Stimulated activated CD4-positive, alpha-beta T cell treated with anti-CD3 and anti-CD28 coated beads, Interleukin-4, amount 100 ng/mL, for 24 hours (primary cell): ENCODE data around the gene NINJ2.
A peak's percentile ranks its signal among the peaks of the same experiment; 100 is the strongest.
"Not testable (repeated sequence)": the region's sequence is repeated elsewhere in the genome, so short reads cannot be mapped to it uniquely, and the experiment has no call there.

ENCODE experiments used
- DNase-seq: peaks from one replicate; pipeline ENCODE4 v3.0.0-alpha.2; 2020

Gene NINJ2

GRCh38 chr12:663293-663871 lies at the start of gene NINJ2:
Gene NINJ2 (minus strand): TSS chr12:663445. CDS start chr12:663360, 85 bp downstream.
- no peak for DNase-seq

GRCh38 chr12:712172-712863 lies 49.1 kb upstream of the NINJ2 start:
- no peak for DNase-seq

GRCh38 chr12:709455-710020 lies 46.3 kb upstream of the NINJ2 start:
- no peak for DNase-seq

- DNase-seq = not testable (repeated sequence)
Observed at GRCh38 chr12:708084-708483, 44.8 kb upstream of the NINJ2 start.

- no peak for DNase-seq
Observed at GRCh38 chr12:704516-705242, 41.4 kb upstream of the NINJ2 start.

- no peak for DNase-seq
Observed at GRCh38 chr12:701896-702539, 38.8 kb upstream of the NINJ2 start.

- no peak for DNase-seq
Observed at GRCh38 chr12:700016-700415, 36.8 kb upstream of the NINJ2 start.

GRCh38 chr12:698222-698621 lies 35.0 kb upstream of the NINJ2 start:
- DNase-seq = not testable (repeated sequence)

- DNase-seq = no peak
Observed at GRCh38 chr12:697481-697880, 34.2 kb upstream of the NINJ2 start.

GRCh38 chr12:694734-695503 lies 31.7 kb upstream of the NINJ2 start:
- no peak for DNase-seq

- no peak for DNase-seq
Observed at GRCh38 chr12:693934-694533, 30.8 kb upstream of the NINJ2 start.

GRCh38 chr12:692274-692673 lies 29.0 kb upstream of the NINJ2 start:
- no peak for DNase-seq

GRCh38 chr12:690466-690865 lies 27.2 kb upstream of the NINJ2 start:
- DNase-seq = no peak

- DNase-seq = peak; percentile 76
Observed at GRCh38 chr12:685388-685787, 22.1 kb upstream of the NINJ2 start.

GRCh38 chr12:684416-684815 lies 21.2 kb upstream of the NINJ2 start:
- DNase-seq = no peak

GRCh38 chr12:681568-682256 lies 18.5 kb upstream of the NINJ2 start:
- no peak for DNase-seq

- peak; percentile 43 for DNase-seq
Observed at GRCh38 chr12:678747-679712, 15.8 kb upstream of the NINJ2 start.

GRCh38 chr12:675562-675961 lies 12.3 kb upstream of the NINJ2 start:
- no peak for DNase-seq

GRCh38 chr12:674272-674781 lies 11.1 kb upstream of the NINJ2 start:
- DNase-seq = peak; percentile 89

GRCh38 chr12:673849-674248 lies 10.6 kb upstream of the NINJ2 start:
- DNase-seq = no peak
